ENCODE data around the gene SENP5. TPM values are rescaled to one million over a fixed set of nuclear protein-coding genes. Genes with fewer than 3 reads are reported as not detected.

SENP5 gene
- total RNA-seq, 1 donor from 2014 or later, result 41.2 TPM

DNA sequence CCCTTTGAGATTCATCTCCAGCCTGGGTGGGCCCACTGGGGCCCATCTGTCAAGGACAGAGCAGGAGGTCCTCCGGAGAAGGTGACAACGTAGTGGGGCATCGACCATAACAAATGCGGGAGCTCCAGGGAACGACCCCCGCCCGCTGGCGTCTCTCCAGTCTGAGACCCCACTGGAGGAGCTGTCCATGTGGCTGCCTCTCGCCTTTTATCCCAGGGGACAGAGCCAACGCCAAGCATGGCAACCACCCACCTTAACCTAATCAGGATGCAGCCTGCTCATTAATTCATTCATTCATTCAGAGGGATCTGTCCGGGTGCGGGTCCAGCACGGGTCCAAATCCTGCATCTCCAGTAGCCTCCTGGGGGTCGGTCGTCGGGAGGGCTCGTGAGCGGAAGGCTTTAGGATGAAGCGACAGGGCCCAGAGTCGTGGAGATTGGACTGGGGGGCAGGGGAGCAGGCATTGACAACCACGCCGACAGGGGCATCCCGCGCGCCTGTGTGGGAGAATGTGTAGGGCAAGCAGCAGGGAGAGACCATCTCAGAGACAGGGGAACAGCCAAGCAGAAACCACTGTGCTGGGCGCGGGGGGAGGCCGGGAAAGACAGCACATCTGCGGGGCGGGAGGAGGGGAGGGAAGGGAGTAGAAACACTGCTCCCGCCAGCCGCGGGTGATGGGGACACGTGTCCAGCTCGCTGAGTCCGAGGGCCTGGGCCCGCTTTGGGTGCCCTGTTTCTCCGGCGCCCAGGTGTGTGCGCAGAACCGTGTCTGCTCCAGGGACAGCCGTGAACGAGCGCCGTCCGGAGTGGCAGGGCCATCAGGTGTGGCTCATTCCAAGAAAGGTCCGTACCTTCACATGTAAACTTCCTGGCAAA lies 99.0 kb downstream of the SENP5 start:
- intact Hi-C loops (cut with micrococcal nuclease), result no loop called here

DNA sequence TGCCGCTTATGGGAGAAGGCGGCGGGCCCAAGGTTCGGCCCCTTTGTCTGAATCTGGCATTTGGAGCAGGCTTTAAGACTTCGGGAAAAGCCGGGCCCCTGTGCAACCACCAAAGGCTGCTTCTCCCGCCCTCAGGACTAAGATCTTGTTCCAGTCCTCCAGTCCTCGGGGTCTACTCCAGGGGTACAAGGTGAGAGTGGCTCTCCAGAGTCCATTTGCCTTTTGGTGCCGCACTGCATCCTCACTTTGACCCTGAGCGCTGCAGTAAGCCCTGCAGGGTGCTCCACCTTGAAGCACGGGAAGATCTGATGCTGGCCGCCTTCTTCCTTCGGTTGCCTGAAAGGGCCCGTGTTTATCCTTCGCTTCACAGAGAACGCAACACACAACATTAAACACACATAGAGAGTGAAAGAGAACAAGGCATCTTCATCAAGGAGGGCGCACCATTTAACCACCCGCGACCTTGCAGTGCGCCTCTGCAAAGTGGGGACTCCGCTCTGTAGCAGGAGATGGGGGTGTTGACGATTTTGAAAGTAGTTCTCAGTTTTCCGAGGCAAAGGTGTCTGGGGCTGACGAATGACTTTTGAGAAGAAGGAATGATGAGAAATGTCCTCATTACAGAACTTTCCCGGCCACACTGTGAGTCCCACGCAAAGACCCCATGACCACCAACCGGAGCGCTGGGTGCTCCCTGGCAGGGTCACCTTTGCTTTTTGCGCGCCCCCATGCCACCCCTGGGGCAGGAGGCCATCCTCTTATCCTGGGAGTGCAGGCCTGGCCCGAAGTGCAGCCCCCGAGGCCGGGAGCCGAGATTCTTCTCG lies 99.9 kb downstream of the SENP5 start:
- intact Hi-C loops (cut with micrococcal nuclease), result loop anchor here (2.0 kb wide), 3 partner anchors 331 to 431 kb away; partner anchors contain the start of gene DLG1

DNA sequence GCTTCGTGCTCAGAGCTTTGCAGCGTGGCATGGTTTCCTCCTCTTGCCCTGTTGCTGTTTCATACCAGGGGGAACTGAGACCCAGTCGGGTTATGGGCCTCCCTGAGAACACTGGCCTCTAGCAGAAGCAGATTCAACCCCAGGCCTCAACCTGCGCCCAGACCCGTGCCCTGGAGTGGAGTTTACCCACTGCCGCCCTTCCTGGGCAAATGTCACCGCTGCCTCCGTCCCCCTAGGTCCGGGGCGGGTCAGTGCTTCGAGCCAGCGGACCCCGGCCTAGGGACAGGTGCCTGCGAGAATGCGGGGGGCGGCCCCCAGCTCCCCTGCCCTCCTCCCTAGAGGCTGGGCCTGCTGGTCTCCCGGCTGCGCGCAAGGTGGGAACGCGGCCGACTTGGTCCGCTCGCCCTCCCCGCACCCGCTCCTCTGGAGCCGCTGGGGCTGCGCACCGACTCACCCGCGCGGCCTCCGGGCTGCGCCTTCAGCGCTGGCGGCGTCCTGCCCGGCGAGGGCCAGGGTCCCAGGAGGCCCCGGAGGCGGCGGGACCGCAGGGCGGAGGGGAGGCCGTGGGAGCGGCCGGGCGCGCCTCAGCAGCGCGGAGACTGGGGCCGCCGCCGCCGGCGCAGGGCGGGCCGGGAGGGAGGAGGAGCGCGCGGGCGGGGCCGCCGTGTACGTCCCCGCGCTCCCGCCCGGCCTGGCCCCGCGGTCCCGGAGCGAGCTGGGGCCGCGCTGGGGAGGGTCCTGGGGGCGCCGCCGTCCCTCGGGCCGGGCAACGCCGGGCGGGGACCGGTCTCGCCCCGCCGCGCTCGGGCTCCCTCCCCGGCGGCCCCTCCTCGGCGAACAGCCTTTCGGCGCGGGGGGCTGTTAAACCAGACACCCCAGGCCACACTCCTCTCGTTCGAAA lies 100.8 kb downstream of the SENP5 start, which contains the start of gene PIGZ:
TSS of gene PIGZ (minus strand) at position 601 of the 901 bp plus-strand sequence. CDS start 16,802 bp downstream, outside the sequence.
- intact Hi-C loops (cut with micrococcal nuclease), result loop anchor here (1.0 to 2.0 kb wide), 7 partner anchors 26 to 432 kb away; partner anchors contain the start of genes DLG1, NCBP2 and SENP5

DNA sequence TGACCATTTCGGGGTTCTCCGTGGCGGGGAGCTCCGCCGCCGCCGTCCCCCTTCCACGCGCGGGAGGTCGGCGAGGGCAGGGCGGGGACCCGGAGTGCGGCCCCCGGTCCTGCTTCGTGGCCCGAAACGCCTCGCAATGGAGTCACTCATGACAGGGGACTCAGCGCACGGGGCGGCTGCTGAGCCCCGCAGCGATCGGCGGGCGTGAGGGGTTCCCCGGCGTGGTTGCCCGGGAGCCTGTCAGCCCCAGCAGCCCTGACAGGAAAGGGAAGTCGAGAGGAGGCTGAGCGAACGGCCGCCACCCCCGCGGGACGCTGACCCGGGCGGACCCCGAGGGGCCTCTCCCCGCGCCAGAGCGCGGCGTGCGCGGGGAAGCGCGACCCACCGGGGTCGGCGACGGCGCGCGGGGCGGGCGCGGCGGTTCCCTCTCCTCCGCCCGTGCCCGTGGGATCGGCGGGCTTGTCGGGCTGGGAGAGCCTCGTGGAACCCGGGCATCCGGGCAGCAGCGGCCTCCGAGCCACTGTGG lies 101.5 kb downstream of the SENP5 start:
- intact Hi-C loops (cut with micrococcal nuclease), result loop anchor here (1.0 to 2.0 kb wide), 7 partner anchors 27 to 432 kb away; partner anchors contain the start of genes DLG1, NCBP2 and SENP5

DNA sequence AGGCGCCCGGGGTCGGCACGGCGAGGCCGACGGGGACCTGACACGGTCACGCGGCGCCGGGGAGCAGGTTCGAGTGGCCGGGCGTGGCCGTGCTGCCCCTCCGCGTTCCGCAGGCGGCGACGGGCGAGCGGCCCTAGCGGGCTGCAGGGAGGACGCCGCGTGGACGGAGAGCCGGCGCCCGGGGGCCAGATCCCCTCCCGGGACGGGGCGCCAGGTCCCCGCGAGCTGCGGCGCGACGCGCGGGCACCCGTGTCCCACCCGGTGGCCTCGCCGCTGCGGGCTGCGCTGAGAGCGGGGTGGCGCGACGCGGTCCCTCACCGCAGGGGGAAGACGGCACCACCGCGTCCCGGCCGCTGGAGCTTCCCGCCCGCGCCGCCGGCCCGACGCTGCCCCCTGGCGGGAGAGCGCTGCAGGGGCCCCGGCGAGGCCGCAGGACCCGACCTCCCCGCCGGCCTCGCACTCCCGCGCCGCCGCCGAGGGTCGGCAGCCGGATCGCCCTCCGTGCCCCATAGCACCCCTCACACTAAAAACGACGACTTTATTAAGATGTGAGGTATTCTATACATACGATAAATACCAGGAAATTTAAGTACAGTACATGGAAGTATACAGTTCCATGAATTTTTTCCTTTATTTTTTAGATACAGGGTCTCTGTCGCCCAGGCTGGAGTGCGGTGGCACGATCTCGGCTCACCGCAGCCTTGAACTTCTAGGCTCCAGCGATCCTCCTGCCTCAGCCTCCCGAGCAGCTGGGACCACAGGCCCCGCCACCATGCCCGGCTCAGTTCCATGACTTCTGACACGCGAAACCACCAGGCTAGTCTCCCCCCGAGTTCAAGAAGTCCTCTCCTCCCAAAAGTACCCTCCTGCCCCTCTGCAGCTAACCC lies 102.2 kb downstream of the SENP5 start:
- intact Hi-C loops (cut with micrococcal nuclease), result loop anchor here (1.0 to 2.0 kb wide), 7 partner anchors 28 to 433 kb away; partner anchors contain the start of genes DLG1, NCBP2 and SENP5

DNA sequence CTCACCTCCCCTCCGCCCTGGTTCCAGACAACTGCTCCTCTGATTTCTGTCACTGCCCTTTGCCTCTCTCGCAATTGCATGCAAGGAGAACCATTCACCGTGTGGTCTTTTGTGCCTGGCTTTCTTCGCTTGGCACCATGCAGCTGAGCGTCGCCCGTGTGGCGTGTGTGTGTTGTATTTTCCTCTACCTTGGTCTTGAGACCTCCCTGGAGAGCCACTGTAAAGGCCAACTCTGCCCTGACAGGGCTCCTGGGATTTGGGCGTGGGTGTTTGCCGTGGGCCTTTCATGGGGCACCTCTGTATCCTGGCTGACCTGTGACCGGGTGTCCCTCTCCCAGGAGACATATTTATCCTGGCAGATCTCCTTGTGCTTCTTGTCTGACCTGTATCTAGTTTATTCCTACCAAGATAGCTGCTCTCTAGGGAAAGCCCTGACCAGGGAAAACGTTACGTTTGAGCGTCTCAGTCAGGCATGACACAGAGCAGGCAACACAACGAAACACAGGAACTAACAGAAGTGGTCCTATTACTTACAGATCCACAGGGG lies 102.9 kb downstream of the SENP5 start:
- intact Hi-C loops (cut with micrococcal nuclease), result no loop called here

DNA sequence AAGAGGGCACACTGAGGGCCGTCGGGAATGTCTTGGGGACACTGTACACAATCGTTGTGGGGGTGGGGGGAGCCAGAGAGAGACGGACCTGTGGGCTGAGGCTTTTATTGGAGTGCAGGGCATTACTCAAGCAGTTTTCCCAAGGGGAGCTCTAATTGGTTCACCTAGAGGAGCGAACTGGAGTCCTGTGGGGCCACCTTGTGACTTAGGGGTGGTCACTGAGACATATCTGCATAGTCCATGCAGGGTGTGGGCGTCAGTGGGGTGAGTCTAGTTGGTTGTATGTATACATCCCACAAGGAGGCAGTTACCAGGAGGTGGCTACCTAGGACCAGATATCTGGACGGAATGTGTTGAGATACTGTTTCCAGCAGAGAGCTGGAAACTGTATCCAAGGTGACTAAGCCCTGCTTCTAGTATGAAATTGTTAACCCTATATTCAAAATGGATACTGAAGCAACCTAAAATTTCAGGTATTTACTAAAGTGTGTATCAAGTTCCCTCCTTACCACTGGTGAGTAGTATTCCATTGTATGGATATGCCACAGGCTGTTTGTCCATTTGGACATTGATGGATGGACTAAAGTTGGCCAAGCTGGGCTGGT lies 103.5 kb downstream of the SENP5 start:
- intact Hi-C loops (cut with micrococcal nuclease), result no loop called here

DNA sequence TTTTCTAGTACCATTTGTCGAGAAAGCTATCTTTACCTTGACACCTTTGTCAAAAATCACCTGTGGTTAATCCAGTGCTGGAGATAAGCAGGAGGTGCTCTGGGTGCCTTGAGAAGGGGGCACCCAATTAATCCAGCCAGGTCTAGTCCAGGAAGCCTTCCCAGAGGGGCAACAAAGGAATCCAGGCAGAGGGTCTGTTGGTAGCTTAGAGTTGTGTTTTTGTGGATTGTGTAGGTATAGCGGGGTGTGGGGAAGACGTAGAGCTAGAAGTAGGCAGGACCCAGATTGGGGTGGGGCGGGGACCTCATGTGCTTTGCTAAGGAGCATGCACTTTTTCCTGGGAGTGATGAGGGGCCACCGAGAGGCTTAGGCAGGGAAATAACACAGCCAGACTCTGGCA lies 106.9 kb downstream of the SENP5 start:
- intact Hi-C loops (cut with micrococcal nuclease), result no loop called here

DNA sequence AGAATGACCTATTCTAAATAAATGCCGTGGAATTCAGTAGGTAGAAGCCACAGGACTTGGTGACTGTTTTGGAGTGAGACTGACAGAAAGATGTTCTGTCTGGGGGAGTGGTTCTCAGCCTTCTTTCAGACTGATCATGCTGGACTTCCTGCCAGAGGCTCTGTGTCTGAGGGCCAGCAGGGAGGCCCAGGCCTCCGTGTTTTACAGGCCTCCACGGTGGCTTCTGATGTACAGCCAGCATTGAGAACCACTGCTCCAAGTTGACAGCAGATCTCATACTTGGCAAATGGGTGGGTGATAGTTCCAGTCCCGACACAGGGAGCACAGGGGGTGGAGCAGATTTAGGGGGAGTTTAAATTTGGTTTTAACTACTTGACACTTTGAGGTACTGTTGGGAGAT lies 107.6 kb downstream of the SENP5 start:
- intact Hi-C loops (cut with micrococcal nuclease), result no loop called here

DNA sequence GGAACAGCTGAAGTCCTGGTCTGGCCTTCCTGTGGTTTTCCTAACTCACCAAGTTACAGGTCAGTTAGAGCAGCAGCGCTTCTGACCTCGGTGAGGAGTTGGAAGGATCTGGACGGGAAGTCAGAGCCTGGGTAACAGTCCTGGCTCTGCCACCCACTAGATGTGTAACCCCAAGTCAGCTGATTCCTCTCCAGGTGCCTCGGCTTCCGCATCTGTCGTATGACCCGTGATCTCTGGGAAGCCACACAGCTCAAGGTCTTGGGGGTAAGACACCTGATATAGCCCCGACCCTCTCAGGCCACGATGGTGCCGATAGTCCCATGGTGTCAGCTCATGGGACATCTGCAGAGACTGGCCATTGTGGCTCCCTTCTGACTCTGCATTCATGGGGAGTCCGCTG lies 109.2 kb downstream of the SENP5 start:
- intact Hi-C loops (cut with micrococcal nuclease), result no loop called here

DNA sequence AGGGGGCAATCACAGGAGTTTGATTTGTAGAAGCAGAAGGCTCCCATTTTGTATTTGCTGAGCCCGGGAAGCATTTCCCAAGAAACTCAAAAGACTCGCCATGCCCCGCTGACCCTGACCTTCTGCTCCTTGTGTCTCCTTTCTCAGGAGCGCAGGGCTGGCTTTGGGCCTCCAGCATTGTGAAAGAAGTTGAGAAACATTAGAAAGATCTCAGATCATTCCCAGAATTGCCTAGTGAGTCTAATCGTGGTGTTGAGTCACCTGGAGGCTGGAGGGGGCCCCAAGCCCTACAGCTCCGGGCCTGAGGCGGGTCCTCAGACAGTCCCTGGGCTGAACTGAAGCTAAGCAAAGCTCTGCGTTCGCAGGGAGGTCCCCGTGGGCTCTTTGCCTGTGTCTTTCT lies 111.8 kb downstream of the SENP5 start:
- intact Hi-C loops (cut with micrococcal nuclease), result no loop called here

DNA sequence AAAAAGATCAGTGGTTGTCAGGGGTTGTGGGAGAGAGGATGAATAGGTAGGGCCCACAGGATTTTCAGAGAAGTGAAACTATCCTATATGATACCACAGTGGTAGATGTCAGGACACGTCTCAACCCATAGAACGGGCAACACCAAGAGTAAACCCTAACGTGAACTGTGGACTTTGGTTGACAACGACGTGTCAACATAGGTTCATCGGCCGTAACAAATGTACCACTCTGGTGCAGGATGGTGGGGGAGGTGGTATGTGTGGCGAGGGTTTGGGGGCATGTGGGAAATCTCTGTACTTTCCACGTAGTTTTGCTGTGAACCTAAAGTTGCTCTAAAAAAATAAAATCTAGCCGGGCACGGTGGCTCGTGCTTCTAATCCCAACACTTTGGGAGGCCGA lies 113.9 kb downstream of the SENP5 start:
- intact Hi-C loops (cut with micrococcal nuclease), result no loop called here

DNA sequence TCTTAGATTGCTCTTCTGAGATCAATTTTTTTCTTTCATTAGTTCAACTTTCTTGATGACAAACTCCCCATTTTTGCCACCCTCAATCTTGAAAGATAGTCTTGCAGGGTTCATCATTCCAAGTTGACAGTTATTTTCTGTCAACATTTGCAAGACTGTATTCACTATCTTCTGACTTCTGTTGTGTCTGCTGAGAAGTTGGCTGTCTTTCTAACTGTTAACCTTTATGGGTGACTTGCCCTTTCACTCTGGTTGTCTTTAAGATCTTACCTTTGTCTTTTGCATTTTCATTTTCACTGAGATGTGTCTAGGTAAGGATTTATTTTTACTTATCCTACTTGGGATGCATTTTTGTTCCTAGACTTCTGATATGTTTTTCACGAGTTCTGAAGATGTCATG lies 115.5 kb downstream of the SENP5 start:
- intact Hi-C loops (cut with micrococcal nuclease), result no loop called here

Other genes starting within 250 kb of the SENP5 start
- 33.1 and 34.7 TPM in 2 replicates for gene NRROS, start 228.2 kb upstream of the SENP5 start, total RNA-seq
- gene CEP19, start 155.7 kb upstream of the SENP5 start, total RNA-seq, result 5.3 and 5.5 TPM in 2 replicates
- 67.2 and 67.5 TPM in 2 replicates for gene PIGX, start 155.5 kb upstream of the SENP5 start, total RNA-seq
- gene PAK2, start 128.1 kb upstream of the SENP5 start, total RNA-seq, result 93.9 and 97.7 TPM in 2 replicates
- gene NCBP2, start 74.6 kb downstream of the SENP5 start, total RNA-seq, result 61.3 and 70.2 TPM in 2 replicates
- gene PIGZ, start 100.9 kb downstream of the SENP5 start, total RNA-seq, result 1.4 and 2.2 TPM in 2 replicates
- gene MELTF, start 161.9 kb downstream of the SENP5 start, total RNA-seq, result 4.3 and 5.2 TPM in 2 replicates

All from T-helper 1 cell treated with Interleukin-12 subunit alpha and Interleukin-12 subunit beta and Interleukin-4 antibody, amounts not matched to agents 30 ng/mL and 1 ng/mL, for 36 hours (primary cell).